SK-MEL-5 (cell line): ENCODE data around the gene APMAP. TPM values are rescaled to one million over a fixed set of nuclear protein-coding genes. Genes with fewer than 3 reads are reported as not detected.
A peak's percentile ranks its signal among the peaks of the same experiment; 100 is the strongest.
"Not testable (repeated sequence)": the region's sequence is repeated elsewhere in the genome, so short reads cannot be mapped to it uniquely, and the experiment has no call there.

Experiments used
- DNase-seq: peaks from one replicate; pipeline ENCODE4 v3.0.0-alpha.2; 2016; ENCODE audit warnings: low read depth, low spot score
- in situ Hi-C: cut with HindIII; loops from 2 replicates; pipeline ENCODE4 v1.10.0; 2016; ENCODE audit warnings: low sequenced_read_pairs, high pct_unique_total_duplicates, low pct_unique_long_range_greater_than_20kb
- total RNA-seq: library from RNA; depleted of rRNA; stranded (reverse); fragments of >200 nt; shearing (Covaris generic); gene quantifications from 2 replicates; pipeline ENCODE4 v1.2.3, GENCODE V29; 2014

Gene APMAP
- total RNA-seq, 1 experiment from 2014 or later = 158 TPM

- no peak for DNase-seq
- in situ Hi-C loops = no loop called here
Observed at GRCh38 chr20:24935140-24935539, 57.4 kb downstream of the APMAP start.

GRCh38 chr20:24934716-24935115, 57.8 kb downstream of the APMAP start:
- no peak for DNase-seq
- in situ Hi-C loops = no loop called here

GRCh38 chr20:24934101-24934661, 58.4 kb downstream of the APMAP start:
- in situ Hi-C loops = no loop called here
- DNase-seq = no peak

GRCh38 chr20:24933266-24933908, 59.2 kb downstream of the APMAP start:
- no peak for DNase-seq
- in situ Hi-C loops = no loop called here

- in situ Hi-C loops, DNase-seq: not testable (repeated sequence)
Observed at GRCh38 chr20:24931893-24932292, 60.7 kb downstream of the APMAP start.

GRCh38 chr20:24930724-24931688, 61.5 kb downstream of the APMAP start:
- DNase-seq, in situ Hi-C loops: not testable (repeated sequence)

GRCh38 chr20:24929867-24930723, 62.5 kb downstream of the APMAP start:
- in situ Hi-C loops, DNase-seq: not testable (repeated sequence)

GRCh38 chr20:24929259-24929658, 63.3 kb downstream of the APMAP start:
- DNase-seq = peak; percentile 56
- in situ Hi-C loops = not testable (repeated sequence)

GRCh38 chr20:24920706-24921105, 71.8 kb downstream of the APMAP start:
- in situ Hi-C loops, DNase-seq: not testable (repeated sequence)

GRCh38 chr20:24919665-24920064, 72.9 kb downstream of the APMAP start:
- in situ Hi-C loops, DNase-seq: not testable (repeated sequence)

GRCh38 chr20:24918579-24919566, 73.7 kb downstream of the APMAP start:
- in situ Hi-C loops = no loop called here
- no peak for DNase-seq

- DNase-seq = peak; percentile 74
- in situ Hi-C loops = no loop called here
Observed at GRCh38 chr20:24917797-24918578, 74.6 kb downstream of the APMAP start.

- no peak for DNase-seq
- in situ Hi-C loops = no loop called here
Observed at GRCh38 chr20:24917056-24917455, 75.5 kb downstream of the APMAP start.

GRCh38 chr20:24916412-24916811, 76.1 kb downstream of the APMAP start:
- no peak for DNase-seq
- in situ Hi-C loops = no loop called here

GRCh38 chr20:24915892-24916291, 76.7 kb downstream of the APMAP start:
- no peak for DNase-seq
- in situ Hi-C loops = no loop called here

- in situ Hi-C loops = no loop called here
- DNase-seq = no peak
Observed at GRCh38 chr20:24915440-24915839, 77.1 kb downstream of the APMAP start.
